Measurements from ENCODE around the gene BAD. TPM values are rescaled to one million over a fixed set of nuclear protein-coding genes. Genes with fewer than 3 reads are reported as not detected.

The BAD gene
- total and polyA plus RNA-seq, 5 donors, result 87.5 to 164 (median 121) TPM

GRCh38 chr11:64229744-64230170 is 54.7 kb downstream of the BAD start:
- H3K4me3 ChIP-seq (ENCODE audit: low read length), result peak overlapping the region; percentile 48
- intact Hi-C loops (cut with DNase I), result no loop called here
- H3K4me1 ChIP-seq (ENCODE audit: control insufficient read depth, insufficient read depth, low read length), result peaks cover 5% of the 10 kb centered on the region
- H3K9me3 ChIP-seq (ENCODE audit: control insufficient read depth, low read length), result no peaks in the 10 kb centered on the region
- peak in 1 of 3 donors; percentile 42 for DNase-seq
- no peak for ATAC-seq
- H3K27ac ChIP-seq (ENCODE audit: low read length), result peak overlapping the region; percentile 92
- 26% methylated on average over 13 of the region's 13 CpGs for WGBS
- H3K27me3 ChIP-seq (ENCODE audit: control insufficient read depth, insufficient read depth), result no peaks in the 10 kb centered on the region

DNA sequence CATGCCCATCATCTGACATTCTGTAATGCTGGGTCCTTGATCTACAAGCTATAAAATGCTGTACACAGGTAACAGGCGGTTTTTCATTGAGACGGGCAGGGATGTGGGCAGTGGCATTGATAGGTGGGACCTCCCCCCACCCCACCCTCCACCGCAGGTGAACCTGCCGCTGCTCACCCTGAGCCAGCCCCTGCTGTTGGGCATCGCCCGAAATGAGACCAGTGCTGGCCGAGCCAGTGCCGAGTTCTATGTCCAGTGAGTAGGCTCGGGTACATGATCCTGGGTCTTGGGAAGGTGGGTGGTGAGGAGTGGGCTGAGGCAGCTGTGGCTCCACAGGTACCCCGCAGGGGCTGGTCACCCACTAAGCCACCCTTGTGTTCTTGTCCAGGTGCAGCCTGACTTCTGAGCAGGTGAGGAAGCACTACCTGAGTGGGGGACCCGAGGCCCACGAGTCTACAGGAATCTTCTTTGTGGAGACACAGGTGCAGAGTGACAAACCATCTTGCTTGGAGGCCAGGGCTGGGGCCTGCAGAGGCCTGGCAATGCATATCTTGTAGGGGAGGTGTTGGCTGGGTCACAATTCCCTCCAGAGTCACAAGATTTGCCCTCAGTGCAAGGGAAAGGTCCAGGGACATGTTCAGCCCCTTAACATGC is 55.2 kb downstream of the BAD start:
- Histone ChIP-seq H3K9me3 (ENCODE audit: control insufficient read depth, low read length) (no peaks in the 10 kb centered on the region), H3K4me3 (ENCODE audit: low read length) (no peak overlapping the region), H3K27me3 (ENCODE audit: control insufficient read depth, insufficient read depth) (no peaks in the 10 kb centered on the region), H3K4me1 (ENCODE audit: control insufficient read depth, insufficient read depth, low read length) (peaks cover 5% of the 10 kb centered on the region), H3K27ac (ENCODE audit: low read length) (peak overlapping the region; percentile 92)
- DNase-seq (peak in 2 of 3 donors; percentile 57 to 60), ATAC-seq (no peak)
- WGBS, result 88% methylated on average over 12 of the region's 12 CpGs
- intact Hi-C loops (cut with DNase I), result no loop called here

DNA sequence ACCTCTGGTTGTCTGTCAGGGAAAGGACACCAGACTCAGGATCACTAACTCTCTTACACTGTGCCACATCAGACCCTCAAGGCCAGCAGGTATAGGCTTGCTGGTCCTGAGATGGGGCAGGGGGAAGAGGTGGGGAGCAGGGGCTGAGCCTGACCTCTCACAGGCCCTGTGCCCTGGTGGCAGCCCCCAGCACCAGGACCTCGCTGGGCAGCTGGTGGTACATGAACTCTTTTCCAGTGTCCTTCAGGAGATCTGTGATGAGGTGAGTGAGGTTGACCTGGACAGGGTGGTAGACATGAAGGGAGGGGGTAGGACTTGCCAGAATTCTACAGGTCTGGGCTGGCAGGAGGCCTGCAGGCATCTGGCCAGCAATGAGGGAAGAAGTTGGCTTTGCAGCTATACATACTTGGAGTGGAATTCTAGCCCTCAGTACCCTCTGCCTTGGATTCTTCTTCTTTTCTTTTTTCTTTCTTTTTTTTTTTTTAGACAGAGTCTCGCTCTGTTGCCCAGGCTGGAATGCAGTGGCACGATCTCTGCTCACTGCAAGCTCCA is 57.0 kb downstream of the BAD start:
- H3K4me3 ChIP-seq (ENCODE audit: low read length), result peak overlapping the region; percentile 56
- peak in 1 of 3 donors; percentile 30 for DNase-seq
- no peaks in the 10 kb centered on the region for H3K27me3 ChIP-seq (ENCODE audit: control insufficient read depth, insufficient read depth)
- peaks cover 5% of the 10 kb centered on the region for H3K4me1 ChIP-seq (ENCODE audit: control insufficient read depth, insufficient read depth, low read length)
- intact Hi-C loops (cut with DNase I), result no loop called here
- H3K9me3 ChIP-seq (ENCODE audit: control insufficient read depth, low read length), result no peaks in the 10 kb centered on the region
- ATAC-seq, result no peak
- H3K27ac ChIP-seq (ENCODE audit: low read length), result peak overlapping the region; percentile 78
- whole genome bisulfite sequencing, result 85% methylated on average over 3 of the region's 3 CpGs

DNA sequence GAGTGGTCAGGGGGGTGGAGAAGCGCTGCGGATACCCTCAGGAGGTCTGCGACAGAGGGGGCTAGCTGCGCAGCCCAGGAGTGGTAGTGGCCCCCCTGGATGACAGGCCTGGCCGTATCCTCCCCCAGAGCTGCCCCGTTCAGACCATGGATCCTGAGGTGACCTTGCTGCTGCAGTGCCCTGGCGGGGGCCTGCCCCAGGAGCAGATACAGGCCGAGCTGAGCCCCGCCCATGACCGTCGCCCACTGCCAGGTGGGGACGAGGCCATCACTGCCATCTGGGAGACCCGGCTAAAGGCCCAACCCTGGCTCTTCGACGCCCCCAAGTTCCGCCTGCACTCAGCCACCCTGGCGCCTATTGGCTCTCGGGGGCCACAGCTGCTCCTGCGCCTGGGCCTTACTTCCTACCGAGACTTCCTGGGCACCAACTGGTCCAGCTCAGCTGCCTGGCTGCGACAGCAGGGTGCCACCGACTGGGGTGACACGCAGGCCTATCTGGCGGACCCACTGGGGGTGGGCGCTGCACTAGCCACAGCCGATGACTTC is 57.9 kb downstream of the BAD start:
- Histone ChIP-seq H3K4me3 (ENCODE audit: low read length) (peak overlapping the region; percentile 56), H3K27me3 (ENCODE audit: control insufficient read depth, insufficient read depth) (no peaks in the 10 kb centered on the region), H3K9me3 (ENCODE audit: control insufficient read depth, low read length) (no peaks in the 10 kb centered on the region), H3K27ac (ENCODE audit: low read length) (peak overlapping the region; percentile 78), H3K4me1 (ENCODE audit: control insufficient read depth, insufficient read depth, low read length) (peaks cover 5% of the 10 kb centered on the region)
- intact Hi-C loops (cut with DNase I), result no loop called here
- DNase-seq, result peak; percentile 61 to 87 (median 83)
- WGBS, result 11% methylated on average over 26 of the region's 26 CpGs
- ATAC-seq, result peak; percentile 39 to 47

- DNase-seq (peak; percentile 92 to 97 (median 96)), ATAC-seq (peak; percentile 82 to 84)
- intact Hi-C loops (cut with DNase I), result no loop called here
- Histone ChIP-seq H3K9me3 (ENCODE audit: control insufficient read depth, low read length) (no peaks in the 10 kb centered on the region), H3K4me3 (ENCODE audit: low read length) (peak within 1 kb of the TSS; percentile 56), H3K4me1 (ENCODE audit: control insufficient read depth, insufficient read depth, low read length) (peaks cover 5% of the 10 kb centered on the region), H3K27me3 (ENCODE audit: control insufficient read depth, insufficient read depth) (no peaks in the 10 kb centered on the region), H3K27ac (ENCODE audit: low read length) (peak within 1 kb of the TSS; percentile 92)
- WGBS, result under 1% methylated on average over 54 of the region's 54 CpGs
These were observed 58.6 kb downstream of the BAD start, which contains the start of the genes NUDT22 and TRPT1 for GRCh38 chr11:64225608-64226506. Gene NUDT22 (plus strand): TSS chr11:64226274. CDS start chr11:64226653, 379 bp downstream. Gene TRPT1 (minus strand): TSS chr11:64226186. CDS start chr11:64225860, 326 bp downstream.

- DNase-seq (peak in 2 of 3 donors; percentile 41 to 61), ATAC-seq (peak in 1 of 2 donors; percentile 1)
- Histone ChIP-seq H3K27me3 (ENCODE audit: control insufficient read depth, insufficient read depth) (no peaks in the 10 kb centered on the region), H3K4me3 (ENCODE audit: low read length) (peak overlapping the region; percentile 56), H3K27ac (ENCODE audit: low read length) (peak overlapping the region; percentile 92), H3K4me1 (ENCODE audit: control insufficient read depth, insufficient read depth, low read length) (peaks cover 5% of the 10 kb centered on the region), H3K9me3 (ENCODE audit: control insufficient read depth, low read length) (no peaks in the 10 kb centered on the region)
- 58% methylated on average over 22 of the region's 22 CpGs for WGBS
- intact Hi-C loops (cut with DNase I), result no loop called here
These were observed 59.4 kb downstream of the BAD start for GRCh38 chr11:64224891-64225607.

GRCh38 chr11:64224151-64224890 is 60.1 kb downstream of the BAD start:
- intact Hi-C loops (cut with DNase I), result no loop called here
- DNase-seq (peak in 1 of 3 donors; percentile 57), ATAC-seq (no peak)
- no peaks in the 10 kb centered on the region for H3K27me3 ChIP-seq (ENCODE audit: control insufficient read depth, insufficient read depth)
- no peak overlapping the region for H3K27ac ChIP-seq (ENCODE audit: low read length)
- no peaks in the 10 kb centered on the region for H3K9me3 ChIP-seq (ENCODE audit: control insufficient read depth, low read length)
- H3K4me1 ChIP-seq (ENCODE audit: control insufficient read depth, insufficient read depth, low read length), result peaks cover 5% of the 10 kb centered on the region
- 94% methylated on average over 17 of the region's 17 CpGs for WGBS
- no peak overlapping the region for H3K4me3 ChIP-seq (ENCODE audit: low read length)

GRCh38 chr11:64223001-64223651 is 61.3 kb downstream of the BAD start:
- H3K4me1 ChIP-seq (ENCODE audit: control insufficient read depth, insufficient read depth, low read length), result peaks cover 5% of the 10 kb centered on the region
- WGBS, result 76% methylated on average over 24 of the region's 24 CpGs

GRCh38 chr11:64222651-64223000 is 61.8 kb downstream of the BAD start:
- DNase-seq, result peak in 1 of 3 donors; percentile 25
- no peak overlapping the region for H3K27ac ChIP-seq (ENCODE audit: low read length)
- intact Hi-C loops (cut with DNase I), result no loop called here
- WGBS, result 72% methylated on average over 9 of the region's 9 CpGs
- H3K27me3 ChIP-seq (ENCODE audit: control insufficient read depth, insufficient read depth), result no peaks in the 10 kb centered on the region
- no peaks in the 10 kb centered on the region for H3K9me3 ChIP-seq (ENCODE audit: control insufficient read depth, low read length)
- H3K4me1 ChIP-seq (ENCODE audit: control insufficient read depth, insufficient read depth, low read length), result peaks cover 5% of the 10 kb centered on the region
- no peak overlapping the region for H3K4me3 ChIP-seq (ENCODE audit: low read length)
- ATAC-seq, result no peak

More at GRCh38 chr11:64223001-64223651, 61.3 kb downstream of the BAD start:
- Histone ChIP-seq H3K27ac (ENCODE audit: low read length) (no peak overlapping the region), H3K4me3 (ENCODE audit: low read length) (no peak overlapping the region), H3K27me3 (ENCODE audit: control insufficient read depth, insufficient read depth) (no peaks in the 10 kb centered on the region), H3K9me3 (ENCODE audit: control insufficient read depth, low read length) (no peaks in the 10 kb centered on the region)
- DNase-seq, result peak in 2 of 3 donors; percentile 68 to 70
- intact Hi-C loops (cut with DNase I), result no loop called here
- no peak for ATAC-seq

Measured in right cardiac atrium (tissue), 5 donors.